GM23248 (cell line): ENCODE measurements around the gene TOPBP1. TPM values are rescaled to one million over a fixed set of nuclear protein-coding genes. Genes with fewer than 3 reads are reported as not detected.

Source experiments
- DNase-seq: peaks from one replicate; pipeline ENCODE4 v3.0.0-alpha.2; 2015
- H2AFZ ChIP-seq: fragments of 200-600 bp; sonication (generic); 2 replicates; pipeline ENCODE4 v1.6.1; 2016; ENCODE audit warnings: antibody characterized with exemption
- H3F3A ChIP-seq: fragments of 200-600 bp; sonication (generic); 2 replicates; pipeline ENCODE4 v1.6.1; 2016; ENCODE audit warnings: mild to moderate bottlenecking, antibody characterized with exemption, mixed run types; ENCODE audit not compliant: insufficient read depth
- H3K27ac ChIP-seq: fragments of 200-600 bp; sonication (generic); 2 replicates; pipeline ENCODE4 v1.5.1; 2016; ENCODE audit warnings: mild to moderate bottlenecking
- H3K27me3 ChIP-seq: fragments of 200-600 bp; sonication (generic); replicated peaks from 2 replicates; pipeline ENCODE4 v1.6.1; 2016; ENCODE audit warnings: mild to moderate bottlenecking; ENCODE audit not compliant: insufficient read depth
- H3K36me3 ChIP-seq: fragments of 200-600 bp; sonication (generic); 2 replicates; pipeline ENCODE4 v1.6.1; 2016; ENCODE audit warnings: low read depth, mild to moderate bottlenecking
- H3K4me1 ChIP-seq: fragments of 200-600 bp; sonication (generic); 2 replicates; pipeline ENCODE4 v1.6.1; 2016; ENCODE audit warnings: mild to moderate bottlenecking; ENCODE audit not compliant: insufficient read depth
- H3K4me2 ChIP-seq: fragments of 200-600 bp; sonication (generic); one replicate; pipeline ENCODE4 v1.6.1; 2016; ENCODE audit warnings: mild to moderate bottlenecking; ENCODE audit not compliant: unreplicated experiment
- H3K4me3 ChIP-seq: fragments of 200-600 bp; sonication (generic); 2 replicates; pipeline ENCODE4 v1.5.1; 2016; ENCODE audit warnings: mild to moderate bottlenecking
- H3K79me2 ChIP-seq: fragments of 200-600 bp; sonication (generic); 2 replicates; pipeline ENCODE4 v1.6.1; 2016; ENCODE audit warnings: mild to moderate bottlenecking; ENCODE audit not compliant: insufficient read depth
- H3K9ac ChIP-seq: fragments of 200-600 bp; sonication (generic); 2 replicates; pipeline ENCODE4 v1.6.1; 2016; ENCODE audit warnings: mild to moderate bottlenecking
- H3K9me2 ChIP-seq: fragments of 200-600 bp; sonication (generic); 2 replicates; pipeline ENCODE4 v1.6.1; 2016; ENCODE audit warnings: mixed run types, mild to moderate bottlenecking, moderate library complexity; ENCODE audit not compliant: insufficient read depth
- H3K9me3 ChIP-seq: fragments of 200-600 bp; sonication (generic); one replicate; pipeline ENCODE4 v1.6.1; 2017; ENCODE audit warnings: low read depth
- H4K20me1 ChIP-seq: fragments of 200-600 bp; sonication (generic); 2 replicates; pipeline ENCODE4 v1.6.0; 2016; ENCODE audit not compliant: insufficient read depth
- EZH2 ChIP-seq: fragments of 200-600 bp; sonication (generic); IDR thresholded peaks from 2 replicates; pipeline ENCODE4 v1.6.1; 2018; ENCODE audit warnings: antibody characterized with exemption, mild to moderate bottlenecking; ENCODE audit not compliant: insufficient read depth, poor library complexity, severe bottlenecking
- EZH2phosphoT487 ChIP-seq: fragments of 200-600 bp; sonication (generic); IDR thresholded peaks from 2 replicates; pipeline ENCODE4 v1.6.1; 2018; ENCODE audit warnings: antibody characterized with exemption, moderate library complexity, mild to moderate bottlenecking, low read depth; ENCODE audit not compliant: insufficient read depth
- WGBS, 2 experiments: methylation state at CpG; one replicate each; pipeline ENCODE4 v1.1.6; 2015 to 2017; ENCODE audit warnings: low lambda C conversion rate in 2 of 2, low coverage in 1 of 2; ENCODE audit errors: missing lambda C conversion rate in 2 of 2; 5-methylcytosine and 5-hydroxymethylcytosine counted together
- in situ Hi-C: fragments of 300-500 bp; cut with MboI; formaldehyde crosslinking; loops from 2 replicates; pipeline ENCODE4 v1.15.0; 2020
- polyA plus RNA-seq: library from polyadenylated mRNA; unstranded; fragments of >200 nt; fragmentation: Nextera tagmentation; extraction: Ambion mirVana; gene quantifications from 2 replicates; pipeline ENCODE4 v1.2.1, GENCODE V29; 2016
- total RNA-seq: library from RNA; depleted of rRNA; stranded (reverse); fragments of >200 nt; shearing (Covaris generic); gene quantifications from 2 replicates; pipeline ENCODE4 v1.2.3, GENCODE V29; 2014

The TOPBP1 gene
- total and polyA plus RNA-seq, 2 experiments from 2014 or later = 9.4 to 21.0 TPM

DNA sequence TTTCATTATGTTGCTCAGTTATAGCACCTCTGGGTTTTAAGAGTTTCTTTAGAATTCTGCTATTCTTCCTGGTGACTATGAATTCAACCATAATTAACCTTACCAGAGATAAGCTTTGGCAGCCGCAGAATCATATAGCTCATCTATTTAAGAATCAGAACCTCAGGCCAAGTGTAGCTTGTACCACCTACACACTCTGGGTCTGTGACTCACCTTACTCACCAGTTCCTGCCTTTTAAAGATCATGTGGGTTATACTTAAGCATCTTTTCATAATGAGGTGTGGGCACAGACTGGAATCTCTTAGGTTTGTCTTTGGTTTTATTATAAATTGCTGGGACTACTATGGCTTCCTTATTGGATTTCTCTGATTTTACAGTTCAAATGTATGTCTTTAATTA lies 66.4 kb downstream of the TOPBP1 start:
- Histone ChIP-seq H3K4me3 (no peak overlapping the region), H3F3A (peaks cover 57% of the 10 kb centered on the region), H3K4me1 (peaks cover 45% of the 10 kb centered on the region), H3K36me3 (0 out of 2 replicates have a peak, but pooled peaks cover under 1% of the 10 kb centered on the region), H2AFZ (no peak overlapping the region), H3K9me3 (no peaks in the 10 kb centered on the region), H3K79me2 (no peaks in the 10 kb centered on the region), H4K20me1 (no peaks in the 10 kb centered on the region), H3K27ac (peak overlapping the region; percentile 30; the same call in 1 of the 2 replicates), H3K9ac (no peak overlapping the region), H3K4me2 (peak overlapping the region; percentile 40), H3K27me3 (no peaks in the 10 kb centered on the region), H3K9me2 (no peaks in the 10 kb centered on the region)
- 0 to 7% methylated on average over 1 of the region's 1 CpG for whole genome bisulfite sequencing, 2 experiments
- TF ChIP-seq EZH2phosphoT487 (no peak), EZH2 (no peak)
- in situ Hi-C loops = no loop called here
- peak; percentile 86 for DNase-seq

DNA sequence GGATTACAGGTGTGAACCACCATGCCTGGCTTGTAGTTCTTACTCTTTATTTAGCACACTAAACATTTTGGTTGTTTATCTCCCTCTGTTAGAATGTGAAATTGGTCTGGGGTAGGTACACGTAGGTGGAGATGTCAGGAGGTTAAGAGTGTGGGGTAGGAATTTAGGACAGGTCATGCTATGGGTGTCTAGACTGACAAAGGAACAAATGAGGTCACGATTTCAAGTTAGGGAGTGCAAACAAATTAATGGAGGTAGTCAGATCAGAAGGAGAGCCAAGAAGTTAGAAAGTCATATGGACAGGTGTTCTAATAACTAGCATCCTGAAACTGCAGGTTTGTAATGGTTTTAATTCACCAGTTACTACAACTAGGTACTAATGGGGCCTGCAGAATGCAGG lies 68.5 kb downstream of the TOPBP1 start:
- Histone ChIP-seq H4K20me1 (0 out of 2 replicates have a peak, but pooled peaks cover 4% of the 10 kb centered on the region), H3K4me2 (no peak overlapping the region), H3K79me2 (peaks cover 11% of the 10 kb centered on the region), H3K9me2 (no peaks in the 10 kb centered on the region), H3K9me3 (no peaks in the 10 kb centered on the region), H3K9ac (no peak overlapping the region), H3F3A (peaks cover 78% of the 10 kb centered on the region), H3K27me3 (no peaks in the 10 kb centered on the region), H2AFZ (no peak overlapping the region), H3K27ac (no peak overlapping the region), H3K4me3 (no peak overlapping the region), H3K4me1 (peaks cover 66% of the 10 kb centered on the region), H3K36me3 (peaks cover 18% of the 10 kb centered on the region)
- in situ Hi-C loops = no loop called here
- no peak for DNase-seq
- WGBS, 2 experiments = 82 to 85% methylated on average over 2 of the region's 2 CpGs
- TF ChIP-seq EZH2 (no peak), EZH2phosphoT487 (no peak)

DNA sequence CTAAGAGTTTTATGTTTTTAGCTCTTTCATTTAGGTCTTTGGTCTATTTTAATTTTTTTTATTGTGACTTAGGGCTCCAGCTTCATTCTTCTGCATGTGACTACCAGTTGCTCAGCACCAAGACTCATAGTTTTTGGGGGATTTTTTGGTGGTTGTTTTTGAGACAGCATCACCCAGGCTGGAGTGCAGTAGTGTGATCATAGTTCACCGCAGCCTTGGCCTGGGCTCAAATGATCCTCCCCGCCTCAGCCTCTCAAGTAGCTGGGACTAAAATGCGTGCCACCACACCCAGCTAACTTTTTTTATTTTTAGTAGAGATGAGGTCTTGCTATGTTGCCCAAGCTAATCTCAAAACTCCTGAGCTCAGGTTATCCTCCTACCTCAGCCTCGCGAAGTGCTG lies 68.9 kb downstream of the TOPBP1 start:
- Histone ChIP-seq H3K27me3 (no peaks in the 10 kb centered on the region), H3K9me3 (no peaks in the 10 kb centered on the region), H3K27ac (no peak overlapping the region), H3F3A (peaks cover 82% of the 10 kb centered on the region), H3K9me2 (no peaks in the 10 kb centered on the region), H3K36me3 (peaks cover 22% of the 10 kb centered on the region), H3K4me2 (no peak overlapping the region), H3K9ac (no peak overlapping the region), H3K4me3 (no peak overlapping the region), H3K4me1 (peaks cover 70% of the 10 kb centered on the region), H2AFZ (no peak overlapping the region), H4K20me1 (0 out of 2 replicates have a peak, but pooled peaks cover 5% of the 10 kb centered on the region), H3K79me2 (peaks cover 15% of the 10 kb centered on the region)
- peak; percentile 6 for DNase-seq
- TF ChIP-seq EZH2 = no peak
- no peak for TF ChIP-seq EZH2phosphoT487
- WGBS, 2 experiments = 99 to 100% methylated on average over 5 of the region's 5 CpGs
- in situ Hi-C loops = no loop called here

DNA sequence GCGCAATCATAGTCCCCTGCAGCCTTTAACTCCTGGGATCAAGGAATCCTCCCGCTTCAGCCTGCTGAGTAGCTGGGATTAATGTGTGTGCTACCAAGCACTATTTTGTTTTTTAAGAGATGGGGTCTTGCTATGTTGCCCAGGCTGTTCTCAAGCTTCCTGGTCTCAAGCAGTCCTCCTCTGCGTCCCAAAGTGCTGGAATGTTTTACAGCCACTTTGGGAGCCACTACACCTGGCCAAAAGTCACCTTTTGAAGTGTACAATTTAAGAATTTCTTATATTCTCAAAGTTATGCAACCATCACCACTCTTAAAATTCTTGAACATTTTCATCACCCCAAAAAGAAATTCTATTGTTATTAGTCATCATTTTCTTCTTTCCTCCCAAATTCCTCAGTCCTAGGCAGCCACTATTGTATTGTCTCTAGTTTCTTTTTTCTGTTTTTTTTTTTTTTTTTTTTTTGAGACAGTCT lies 70.4 kb downstream of the TOPBP1 start:
- H2AFZ ChIP-seq = no peak overlapping the region
- 0 out of 2 replicates have a peak, but pooled peaks cover 5% of the 10 kb centered on the region for H4K20me1 ChIP-seq
- H3K27ac ChIP-seq = peak overlapping the region; percentile 46
- no peaks in the 10 kb centered on the region for H3K9me3 ChIP-seq
- H3K4me3 ChIP-seq = no peak overlapping the region
- 52 to 53% methylated on average over 3 of the region's 3 CpGs for whole genome bisulfite sequencing, 2 experiments
- in situ Hi-C loops = no loop called here
- DNase-seq = peak; percentile 82
- no peak for TF ChIP-seq EZH2phosphoT487
- no peak for TF ChIP-seq EZH2
- H3K4me2 ChIP-seq = peak overlapping the region; percentile 50
- no peaks in the 10 kb centered on the region for H3K27me3 ChIP-seq
- peaks cover 38% of the 10 kb centered on the region for H3K36me3 ChIP-seq
- H3K9ac ChIP-seq = no peak overlapping the region
- peaks cover 97% of the 10 kb centered on the region for H3F3A ChIP-seq
- peaks cover 84% of the 10 kb centered on the region for H3K4me1 ChIP-seq
- H3K9me2 ChIP-seq = no peaks in the 10 kb centered on the region
- peaks cover 30% of the 10 kb centered on the region for H3K79me2 ChIP-seq
